HepG2 (cell line): ENCODE data around the gene OBP2A. TPM values are rescaled to one million over a fixed set of nuclear protein-coding genes. Genes with fewer than 3 reads are reported as not detected.

Source experiments
- ATAC-seq: fragments of 200-7000 bp; cut with Tn5 transposase; 3 replicates; pipeline ENCODE4 v1.9.1; 2020; ENCODE audit warnings: mild to moderate bottlenecking, moderate library complexity
- BruUV-seq: library from RNA; stranded (reverse); fragments of 400-500 nt; replicated peaks from 2 replicates; lab custom pipeline; 2021; lab: Mats Ljungman, UMichigan
- CTCF ChIA-PET: fragments of 300-600 bp; formaldehyde crosslinking; extraction: SDS; loops from one replicate; lab custom pipeline; 2021; ENCODE audit warnings: low total read pairs, inconsistent platforms, low intra/inter-chr PET ratio; lab: Yijun Ruan, JAX
- POLR2A ChIA-PET: fragments of 350-600 bp; sonication (Branson Sonifier 250); formaldehyde crosslinking; loops from one replicate; lab custom pipeline; 2020; ENCODE audit warnings: antibody characterized with exemption, inconsistent platforms; lab: Yijun Ruan, JAX
- DNase-seq: peaks from one replicate; pipeline ENCODE4 v3.0.0-alpha.2; 2015; ENCODE audit warnings: low spot score
- FAIRE-seq: peaks from 3 replicates; lab custom pipeline; 2011; peaks lifted over from hg19 to GRCh38; lab: Jason Lieb, UNC
- H2AFZ ChIP-seq: one replicate; pipeline ENCODE4 v1.6.1; 2011; ENCODE audit warnings: low read length, inconsistent platforms
- H3K27ac ChIP-seq: fragments of 300-600 bp; 3 replicates; pipeline ENCODE4 v1.8.0; 2011; ENCODE audit warnings: mixed run types, mild to moderate bottlenecking, mixed read lengths, low read length, inconsistent platforms; ENCODE audit not compliant: insufficient read depth; ENCODE audit errors: extremely low read length
- H3K27me3 ChIP-seq, 2 experiments: fragments of 200-600 bp in 1 of 2; 2 replicates in 1 of 2; 3 replicates in 1 of 2; pipeline versions ENCODE4 v1.6.0 to v1.8.0; 2011; ENCODE audit warnings: low read length in 2 of 2, mild to moderate bottlenecking in 2 of 2, moderate library complexity in 2 of 2, inconsistent platforms in 1 of 2; ENCODE audit not compliant: insufficient read depth in 2 of 2, control insufficient read depth in 1 of 2
- H3K36me3 ChIP-seq, 2 experiments: fragments of 200-600 bp in 1 of 2; replicated peaks in 1 of 2; 2 replicates in 1 of 2; 3 replicates in 1 of 2; pipeline versions ENCODE4 v1.5.1 to v1.8.0; 2011; ENCODE audit warnings: low read length in 2 of 2, inconsistent platforms in 1 of 2; ENCODE audit not compliant: insufficient read depth in 2 of 2, control insufficient read depth in 1 of 2
- H3K4me1 ChIP-seq: 2 replicates; pipeline ENCODE4 v1.5.1; 2012; ENCODE audit warnings: low read length, inconsistent platforms; ENCODE audit not compliant: insufficient read depth
- H3K4me2 ChIP-seq: 2 replicates; pipeline ENCODE4 v1.6.0; 2011; ENCODE audit warnings: low read depth, low read length, inconsistent platforms
- H3K4me3 ChIP-seq, 3 experiments: fragments of 200-600 bp in 1 of 3; sonication (generic), shearing (Covaris generic) in 1 of 3; replicated peaks in 1 of 3; 2 replicates each; pipeline ENCODE4 v1.5.1; 2011 to 2016; ENCODE audit warnings: low read length in 3 of 3, inconsistent platforms in 2 of 3, low read depth in 2 of 3, mild to moderate bottlenecking in 2 of 3, control low read depth in 1 of 3, mixed read lengths in 1 of 3; ENCODE audit not compliant: insufficient read depth in 1 of 3
- H3K79me2 ChIP-seq: one replicate; pipeline ENCODE4 v1.6.1; 2011; ENCODE audit warnings: low read length, inconsistent platforms; ENCODE audit not compliant: insufficient read depth
- H3K9ac ChIP-seq: 2 replicates; pipeline ENCODE4 v1.6.0; 2011; ENCODE audit warnings: mild to moderate bottlenecking, low read depth, low read length, inconsistent platforms; ENCODE audit not compliant: insufficient read depth
- H3K9me3 ChIP-seq: 2 replicates; pipeline ENCODE4 v1.5.1; 2012; ENCODE audit warnings: mild to moderate bottlenecking, low read length
- H4K20me1 ChIP-seq: 2 replicates; pipeline ENCODE4 v1.6.0; 2011; ENCODE audit warnings: inconsistent platforms, mild to moderate bottlenecking, low read length, moderate library complexity; ENCODE audit not compliant: insufficient read depth
- ASH2L ChIP-seq: fragments of 300-600, 200-600 bp; sonication (generic); IDR thresholded peaks from 2 replicates; pipeline ENCODE4 v1.7.0; 2017; ENCODE audit warnings: low read depth, mild to moderate bottlenecking, moderate library complexity, mixed read lengths, low read length; ENCODE audit not compliant: insufficient read length
- CEBPG ChIP-seq: IDR thresholded peaks from 2 replicates; pipeline ENCODE4 v1.6.1; 2016
- ESRRA ChIP-seq: sonication (generic); formaldehyde crosslinking; IDR thresholded peaks from 2 replicates; pipeline ENCODE4 v1.5.1; 2020; ENCODE audit warnings: mild to moderate bottlenecking, low read depth, missing genetic modification reagents
- MBNL3 ChIP-seq: fragments of 250-450 bp; sonication (Bioruptor Pico); conservative IDR thresholded peaks from 2 replicates; pipeline ENCODE4 v1.8.0; 2022; ENCODE audit warnings: mild to moderate bottlenecking, inconsistent platforms
- NCOR1 ChIP-seq: fragments of 200-600 bp; sonication (generic); IDR thresholded peaks from 2 replicates; pipeline ENCODE4 v1.7.0; 2017; ENCODE audit warnings: antibody characterized with exemption, low read length, borderline replicate concordance
- SP1 ChIP-seq, 2 experiments: fragments of 450-650 bp in 1 of 2; sonication (generic) in 1 of 2; formaldehyde crosslinking in 1 of 2; IDR thresholded peaks; 2 replicates each; pipeline versions ENCODE4 v1.4.0 to v1.6.1; 2016 to 2020; ENCODE audit warnings: missing genetic modification reagents in 1 of 2
- ZBTB39 ChIP-seq: sonication (generic); formaldehyde crosslinking; IDR thresholded peaks from 2 replicates; pipeline ENCODE4 v1.5.0; 2020; ENCODE audit warnings: missing genetic modification reagents
- ZMYM4 ChIP-seq: sonication (generic); formaldehyde crosslinking; IDR thresholded peaks from 2 replicates; pipeline ENCODE4 v1.8.1; 2023; ENCODE audit warnings: mild to moderate bottlenecking, missing genetic modification reagents
- ZNF75D ChIP-seq: sonication (generic); formaldehyde crosslinking; IDR thresholded peaks from 2 replicates; pipeline ENCODE4 v1.8.1; 2023; ENCODE audit warnings: missing genetic modification reagents, mild to moderate bottlenecking, borderline replicate concordance
- WGBS: methylation state at CpG from one replicate; pipeline ENCODE4 v1.1.6; 2017; ENCODE audit warnings: low lambda C conversion rate; 5-methylcytosine and 5-hydroxymethylcytosine counted together
- in situ Hi-C: cut with HindIII; loops from 2 replicates; pipeline ENCODE4 v1.10.0; 2017; ENCODE audit warnings: low pct_unique_long_range_greater_than_20kb; ENCODE audit not compliant: extremely low pct_ligation_motif_present
- intact Hi-C: fragments of 100-400 bp; cut with micrococcal nuclease; formaldehyde crosslinking; loops from one replicate; pipeline ENCODE4 v1.10.0; 2022; ENCODE audit not compliant: unreplicated experiment
- polyA plus RNA-seq, 8 experiments: library from polyadenylated mRNA; depleted of rRNA in 3 of 8; stranded (reverse) in 7 of 8; unstranded in 1 of 8; fragments of >200 nt; fragmentation: Illumina TruSeq in 4 of 8; extraction: Trizol in 4 of 8; gene quantifications; 2 replicates each; pipeline versions ENCODE4 v1.2.1 to v1.2.3, GENCODE V29; 2011 to 2016; ENCODE audit warnings: low read depth in 4 of 8, missing spikeins in 1 of 8, mixed read lengths in 1 of 8; ENCODE audit not compliant: insufficient read depth in 1 of 8
- total RNA-seq, 5 experiments: library from RNA; depleted of rRNA; stranded (reverse); fragments of >200 nt; fragmentation: Illumina TruSeq; extraction: Trizol; gene quantifications; 2 replicates each; pipeline ENCODE4 v1.2.3, GENCODE V29; 2016; ENCODE audit warnings: low read depth in 1 of 5
- TF ChIP-seq, protein P1 (sequence below): sonication (generic); formaldehyde crosslinking; IDR thresholded peaks from 2 replicates; pipeline ENCODE4 v1.5.0; 2020; ENCODE audit warnings: missing genetic modification reagents

OBP2A gene
- total and polyA plus RNA-seq, 2 of the 13 experiments (the other 11 are each of a cell fraction or from before 2014, with no cell fraction given) = 0.32 TPM; not detected in 1

DNA sequence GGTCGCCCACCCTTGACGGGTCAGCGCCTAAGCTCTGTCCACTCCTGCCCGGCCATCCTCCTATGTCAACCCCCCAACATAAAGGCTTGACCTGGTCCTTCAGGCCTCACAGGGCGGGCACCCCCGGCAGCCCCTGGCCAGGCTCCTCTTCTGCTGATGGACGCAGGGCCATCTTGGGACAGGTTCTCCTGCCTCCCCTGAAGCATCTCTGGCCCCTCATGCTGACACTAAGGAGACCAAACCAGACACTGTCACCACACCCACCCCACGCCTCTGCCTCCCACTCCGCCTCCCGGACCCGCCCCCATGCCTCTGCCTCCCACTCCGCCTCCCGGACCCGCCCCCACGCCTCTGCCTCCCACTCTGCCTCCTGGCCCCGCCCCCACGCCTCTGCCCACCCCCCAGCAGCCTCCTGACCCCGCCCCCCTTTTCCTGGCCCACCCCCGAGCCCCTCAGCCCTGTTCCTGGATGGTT lies 6.8 kb downstream of the OBP2A start (continued):
- no peak for TF ChIP-seq ZNF75D (CRISPR knock-in tag)
- TF ChIP-seq, protein P1, sequence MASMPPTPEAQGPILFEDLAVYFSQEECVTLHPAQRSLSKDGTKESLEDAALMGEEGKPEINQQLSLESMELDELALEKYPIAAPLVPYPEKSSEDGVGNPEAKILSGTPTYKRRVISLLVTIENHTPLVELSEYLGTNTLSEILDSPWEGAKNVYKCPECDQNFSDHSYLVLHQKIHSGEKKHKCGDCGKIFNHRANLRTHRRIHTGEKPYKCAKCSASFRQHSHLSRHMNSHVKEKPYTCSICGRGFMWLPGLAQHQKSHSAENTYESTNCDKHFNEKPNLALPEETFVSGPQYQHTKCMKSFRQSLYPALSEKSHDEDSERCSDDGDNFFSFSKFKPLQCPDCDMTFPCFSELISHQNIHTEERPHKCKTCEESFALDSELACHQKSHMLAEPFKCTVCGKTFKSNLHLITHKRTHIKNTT (CRISPR knock-in tag) = no peak
- TF ChIP-seq ZMYM4 (CRISPR knock-in tag) = no peak
- no peak for TF ChIP-seq MBNL3 (CRISPR knock-in tag)
- no peak for TF ChIP-seq CEBPG (CRISPR knock-in tag)
- no peak for TF ChIP-seq NCOR1
- TF ChIP-seq ZBTB39 (CRISPR knock-in tag) = no peak
- no peak for TF ChIP-seq ESRRA

DNA sequence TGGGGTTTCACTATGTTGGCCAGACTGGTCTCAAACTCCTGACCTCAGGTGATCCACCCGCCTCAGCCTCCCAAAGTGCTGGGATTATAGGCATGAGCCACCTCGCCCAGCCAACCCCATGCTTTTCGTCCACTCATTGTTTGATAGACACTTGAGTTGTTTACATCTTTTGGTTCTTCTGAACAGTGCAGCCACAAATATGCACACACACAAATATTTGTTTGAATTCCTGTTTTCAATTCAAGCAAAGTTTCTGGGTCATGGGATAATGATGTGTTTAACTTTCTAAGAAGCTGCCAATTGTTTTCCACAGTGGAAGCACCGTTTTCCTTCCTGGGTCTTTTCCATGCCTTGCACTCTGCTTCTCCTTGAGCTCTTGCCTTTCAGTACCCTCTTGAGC lies 8.8 kb downstream of the OBP2A start:
- peaks cover 19% of the 10 kb centered on the region for H3K4me1 ChIP-seq
- no peaks in the 10 kb centered on the region for H4K20me1 ChIP-seq
- peaks cover 12 to 42% of the 10 kb centered on the region in 2 experiments; a peak in 3 of 5 replicates for H3K27me3 ChIP-seq
- ChIA-PET CTCF (no interaction called here), POLR2A (no interaction called here)
- peak overlapping the region; percentile 27; the same call in 1 of the 2 replicates for H3K4me2 ChIP-seq
- ATAC-seq (no peak), FAIRE-seq (no peak), DNase-seq (no peak)
- no peak overlapping the region for H3K4me3 ChIP-seq
- no peak overlapping the region for H3K27ac ChIP-seq
- no peak overlapping the region for H3K9ac ChIP-seq
- H3K9me3 ChIP-seq = no peaks in the 10 kb centered on the region
- in situ Hi-C loops (no loop called here), intact Hi-C loops (no loop called here)
- TF ChIP-seq SP1 (IDR thresholded peaks at IDR 0.05) (no peak), SP1 (CRISPR knock-in tag; IDR thresholded peaks at IDR 0.05) (no peak), ASH2L (peak; percentile 26)
- 2% methylated on average over 4 of the region's 4 CpGs for WGBS
- H2AFZ ChIP-seq = no peak overlapping the region
- no TSS peak for BruUV-seq
- no peaks in the 10 kb centered on the region for H3K79me2 ChIP-seq
- H3K36me3 ChIP-seq = no peaks in the 10 kb centered on the region
